NB4 (cell line): ENCODE measurements around the gene ANKRD13C.

ENCODE experiments used
- MAX ChIP-seq: IDR thresholded peaks from 2 replicates; pipeline ENCODE4 v1.6.1; 2011; ENCODE audit warnings: low read depth, low read length
- POLR2A ChIP-seq: IDR thresholded peaks from 2 replicates; pipeline ENCODE4 v1.6.1; 2011; ENCODE audit warnings: mild to moderate bottlenecking; ENCODE audit not compliant: insufficient read length; ENCODE audit errors: extremely low read depth
- TF ChIP-seq, protein P1 (sequence below): IDR thresholded peaks from one replicate; pipeline ENCODE4 v1.5.1; 2012; ENCODE audit warnings: low read depth, low read length

- no peak for TF ChIP-seq POLR2A
- TF ChIP-seq, protein P1, sequence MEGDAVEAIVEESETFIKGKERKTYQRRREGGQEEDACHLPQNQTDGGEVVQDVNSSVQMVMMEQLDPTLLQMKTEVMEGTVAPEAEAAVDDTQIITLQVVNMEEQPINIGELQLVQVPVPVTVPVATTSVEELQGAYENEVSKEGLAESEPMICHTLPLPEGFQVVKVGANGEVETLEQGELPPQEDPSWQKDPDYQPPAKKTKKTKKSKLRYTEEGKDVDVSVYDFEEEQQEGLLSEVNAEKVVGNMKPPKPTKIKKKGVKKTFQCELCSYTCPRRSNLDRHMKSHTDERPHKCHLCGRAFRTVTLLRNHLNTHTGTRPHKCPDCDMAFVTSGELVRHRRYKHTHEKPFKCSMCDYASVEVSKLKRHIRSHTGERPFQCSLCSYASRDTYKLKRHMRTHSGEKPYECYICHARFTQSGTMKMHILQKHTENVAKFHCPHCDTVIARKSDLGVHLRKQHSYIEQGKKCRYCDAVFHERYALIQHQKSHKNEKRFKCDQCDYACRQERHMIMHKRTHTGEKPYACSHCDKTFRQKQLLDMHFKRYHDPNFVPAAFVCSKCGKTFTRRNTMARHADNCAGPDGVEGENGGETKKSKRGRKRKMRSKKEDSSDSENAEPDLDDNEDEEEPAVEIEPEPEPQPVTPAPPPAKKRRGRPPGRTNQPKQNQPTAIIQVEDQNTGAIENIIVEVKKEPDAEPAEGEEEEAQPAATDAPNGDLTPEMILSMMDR, result no peak
- TF ChIP-seq MAX, result no peak
Observed at GRCh38 chr1:70382682-70383081, 28.2 kb upstream of the ANKRD13C start.
